SH-SY5Y (cell line): ENCODE data around the gene SLC6A2.

Source experiments
- GATA2 ChIP-seq: IDR thresholded peaks from 2 replicates; pipeline ENCODE4 v1.6.1; 2011; ENCODE audit warnings: mild to moderate bottlenecking, low read depth, low read length
- GATA3 ChIP-seq: IDR thresholded peaks from 2 replicates; pipeline ENCODE4 v1.6.1; 2011; ENCODE audit warnings: low read depth, mild to moderate bottlenecking, low read length, moderate library complexity

- TF ChIP-seq GATA3 (no peak), GATA2 (no peak)
Observed at GRCh38 chr16:55647798-55648197, 8.0 kb upstream of the SLC6A2 start.
